HG03460 (cell line): ENCODE results near the gene TUB.

Experiments used
- ATAC-seq: cut with Tn5 transposase; IDR thresholded peaks from one replicate; pipeline ENCODE4 v1.9.1; 2021; ENCODE audit not compliant: unreplicated experiment

TUB gene

DNA sequence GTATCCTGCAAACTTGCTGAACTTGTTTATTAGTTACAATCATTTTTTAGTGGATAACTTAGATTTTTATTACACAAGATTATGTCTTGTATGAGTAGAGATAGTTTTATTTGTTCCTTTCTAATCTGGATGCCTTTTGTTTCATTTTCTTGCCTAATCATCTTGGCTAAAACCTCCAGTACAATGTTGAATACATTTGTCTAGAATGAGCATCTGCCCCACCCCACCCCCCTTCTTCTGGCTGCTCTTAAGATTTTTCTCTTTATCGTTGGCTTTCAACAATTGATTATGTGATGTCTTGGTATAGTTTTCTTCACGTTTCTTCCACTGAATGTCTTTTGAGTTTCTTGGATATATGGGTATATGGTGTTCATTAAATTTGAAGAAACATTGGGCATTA is 37.3 kb upstream of the TUB start:
- no peak for ATAC-seq

DNA sequence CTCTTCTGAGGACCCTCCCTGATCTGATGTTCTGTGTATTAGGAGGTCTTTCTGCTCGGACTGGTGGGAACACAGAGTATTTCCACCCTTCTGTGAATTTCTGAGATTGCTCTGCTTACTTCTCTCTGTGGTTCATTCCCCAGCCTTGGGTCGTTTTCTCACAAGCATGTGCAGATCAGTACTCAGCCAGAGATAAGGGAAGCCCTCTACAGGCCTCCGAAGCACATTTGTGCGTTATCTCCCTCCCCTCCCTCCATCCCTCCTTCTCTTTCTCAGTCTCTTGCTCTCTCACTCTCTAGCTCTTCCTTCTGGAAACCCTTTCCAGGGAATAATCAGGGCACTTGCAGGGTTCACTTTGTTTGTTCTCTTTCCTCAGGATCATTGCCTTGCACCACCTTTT is 35.2 kb upstream of the TUB start:
- no peak for ATAC-seq

DNA sequence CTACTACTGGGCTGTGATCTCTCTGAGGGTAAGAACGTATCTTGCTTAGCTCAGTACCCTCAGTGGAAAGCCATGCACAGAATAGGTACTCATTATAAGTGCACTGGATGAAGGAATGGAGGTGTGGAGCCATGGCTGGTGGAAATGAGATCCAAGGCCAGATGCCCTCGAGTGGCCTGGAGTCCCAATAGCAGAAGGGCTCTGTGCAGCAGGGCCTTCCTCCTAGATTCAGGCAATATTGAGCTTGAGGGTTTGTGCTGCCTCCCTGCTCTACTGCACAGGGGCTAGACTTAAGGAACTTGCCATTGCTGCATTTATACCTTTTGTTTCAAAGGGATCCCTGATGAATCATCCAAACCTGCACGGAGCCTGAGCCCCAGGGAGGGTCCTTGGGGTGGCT is 33.6 kb upstream of the TUB start:
- ATAC-seq: no peak

DNA sequence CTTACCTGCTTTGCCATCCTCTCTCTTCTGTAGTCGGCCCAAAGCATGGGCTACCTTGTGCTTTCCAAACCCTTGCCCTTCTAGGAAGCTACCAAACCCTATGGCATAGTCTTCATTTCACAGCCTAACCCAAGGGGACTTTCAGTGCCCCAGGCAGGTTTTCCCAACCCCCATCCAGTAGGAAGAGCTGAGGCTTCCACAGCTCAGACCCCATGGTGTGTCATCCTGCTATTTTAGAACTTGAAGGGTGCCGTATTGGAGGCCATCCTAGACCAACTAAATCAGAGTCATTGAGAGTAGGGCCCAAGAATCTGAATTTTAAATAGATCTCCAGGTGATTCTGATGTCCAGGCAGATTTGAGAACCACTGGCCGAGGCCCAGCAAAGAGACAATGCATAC is 31.9 kb upstream of the TUB start:
- ATAC-seq: no peak

DNA sequence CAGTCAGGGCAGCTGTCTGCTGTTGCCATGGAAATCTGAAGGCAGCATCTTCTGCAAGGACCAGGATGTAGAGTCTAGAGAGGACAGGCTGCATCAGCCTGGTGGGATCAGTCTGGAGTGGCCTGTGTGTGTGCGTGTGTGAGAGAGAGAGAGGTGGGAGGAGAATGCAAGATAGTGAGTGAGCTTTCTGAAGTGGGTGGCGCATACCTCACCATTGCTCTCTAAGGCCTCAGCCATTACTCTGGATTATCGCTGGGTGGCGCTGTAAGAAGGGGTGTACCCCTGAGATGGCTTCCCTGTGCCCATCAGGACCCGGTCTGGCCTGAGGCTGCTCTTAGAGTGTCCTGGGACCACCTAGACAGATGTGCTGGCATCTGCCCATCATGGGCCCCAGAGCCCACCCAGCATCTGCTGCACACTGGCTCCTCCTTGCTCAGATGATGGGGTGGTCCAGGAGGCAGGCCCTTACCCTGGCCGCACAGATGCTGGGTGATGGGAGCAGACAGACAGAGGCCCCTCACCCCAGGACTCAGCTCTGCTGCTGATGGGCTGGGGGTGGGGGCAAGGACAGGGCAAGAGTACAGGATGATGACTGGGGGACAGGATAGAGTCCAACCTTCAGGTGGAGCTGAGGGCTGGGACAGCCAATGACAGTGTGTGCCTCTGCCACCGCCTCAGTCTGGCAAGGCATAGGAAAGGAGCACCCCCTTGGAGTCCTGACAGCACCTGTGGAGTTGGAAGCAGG is 25.7 kb upstream of the TUB start:
- no peak for ATAC-seq

DNA sequence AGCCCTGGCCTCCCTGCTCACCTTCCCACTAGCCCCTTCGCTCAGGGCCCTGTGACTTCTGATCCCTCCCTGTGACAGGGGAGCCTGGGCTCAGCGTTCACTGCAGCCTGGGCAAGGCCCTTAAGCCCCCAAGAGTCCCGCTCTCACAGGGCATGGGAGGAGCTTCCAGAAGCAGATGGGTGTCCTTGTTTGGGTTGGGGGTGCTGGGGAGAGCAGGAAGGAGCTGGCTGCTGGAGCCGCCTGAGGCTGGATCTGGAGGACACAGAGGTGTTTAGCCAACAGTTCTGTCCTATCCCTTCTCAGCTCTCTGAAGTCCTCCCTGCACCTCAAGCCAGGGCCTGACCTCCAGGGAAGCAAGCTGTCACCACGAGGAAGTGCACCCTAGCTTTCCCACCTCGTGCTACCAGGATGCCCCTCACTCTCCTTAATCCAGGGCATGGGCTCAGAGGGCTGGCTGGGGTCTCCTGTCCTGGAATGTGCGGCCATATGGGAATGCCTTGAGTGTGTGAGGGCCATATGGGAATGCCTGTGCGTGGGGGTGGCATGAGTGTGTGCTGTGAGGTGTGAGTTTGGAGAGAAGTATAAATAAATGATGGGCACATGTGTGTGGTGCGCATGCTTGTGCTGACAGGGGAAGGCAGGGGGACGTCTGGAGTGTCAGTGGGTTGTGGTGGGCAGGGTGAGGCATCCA is 25.0 kb upstream of the TUB start:
- ATAC-seq: no peak

DNA sequence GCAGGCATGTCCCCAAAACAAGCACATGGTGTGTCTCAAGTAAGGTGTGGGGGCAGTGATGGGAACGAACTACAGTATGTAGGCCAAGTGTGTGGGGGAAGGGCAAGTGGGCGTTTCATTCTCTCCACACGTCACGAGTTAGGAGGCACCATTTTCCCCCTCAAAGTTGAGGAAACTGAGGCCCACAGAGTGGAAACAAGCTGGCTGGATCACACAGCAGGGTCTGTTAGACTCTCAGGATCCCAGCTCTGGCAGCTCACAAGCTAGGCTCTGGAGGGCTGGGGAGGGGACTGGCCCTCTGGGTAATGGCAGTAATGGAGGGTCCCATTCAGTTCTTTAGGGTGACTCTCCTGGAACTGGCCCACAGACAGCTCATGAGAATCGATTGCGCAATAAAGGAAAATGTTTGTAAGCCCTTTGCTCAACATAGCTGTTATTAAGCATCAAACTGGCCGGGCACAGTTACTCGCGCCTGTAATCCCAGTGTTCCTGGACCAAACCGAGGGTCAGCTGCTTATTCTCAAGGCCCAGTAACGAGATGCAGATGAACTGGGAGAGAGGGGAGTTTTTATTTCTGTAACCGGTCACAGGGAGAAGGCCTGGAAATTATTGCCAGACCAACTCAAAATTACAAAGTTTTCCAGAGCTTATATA is 24.1 kb upstream of the TUB start:
- no peak for ATAC-seq

DNA sequence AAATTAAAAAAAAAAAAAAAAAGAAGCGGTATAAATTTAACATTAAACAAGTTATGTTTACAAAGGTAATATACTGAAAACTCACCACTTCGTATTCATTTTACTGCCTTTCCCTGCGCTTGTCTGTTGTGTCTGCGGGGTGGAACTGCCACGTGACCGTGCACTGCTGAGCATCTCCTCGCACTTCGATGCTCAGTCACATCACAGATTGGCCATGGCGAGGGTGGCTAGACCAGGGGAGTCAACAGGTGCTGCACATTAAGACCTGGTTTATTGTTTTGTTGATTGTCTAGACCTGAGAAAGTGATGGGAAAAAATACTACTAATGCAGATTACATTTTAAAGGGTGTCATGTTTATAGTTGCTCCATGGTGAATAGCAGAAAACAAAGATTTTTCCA is 22.8 kb upstream of the TUB start:
- no peak for ATAC-seq

DNA sequence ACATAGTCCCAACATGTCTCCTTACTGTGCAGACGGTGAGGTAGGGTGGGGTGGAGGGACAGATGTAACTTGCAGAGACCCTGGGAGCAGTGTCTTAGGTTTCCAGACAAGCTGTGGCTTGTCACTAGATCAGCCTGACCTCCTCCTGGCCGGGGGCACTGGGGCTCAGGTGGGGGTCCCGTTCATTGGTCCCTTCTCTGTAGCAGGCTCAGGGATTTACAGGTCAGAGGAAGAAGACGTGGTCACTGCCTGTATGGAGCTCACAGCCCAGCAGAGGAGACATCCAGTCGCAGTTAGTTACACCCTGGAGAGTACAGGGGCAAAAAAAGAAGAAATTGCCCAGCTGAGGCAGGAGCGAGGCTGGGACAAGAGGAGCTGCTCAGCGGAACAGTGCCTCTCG is 22.0 kb upstream of the TUB start:
- no peak for ATAC-seq

DNA sequence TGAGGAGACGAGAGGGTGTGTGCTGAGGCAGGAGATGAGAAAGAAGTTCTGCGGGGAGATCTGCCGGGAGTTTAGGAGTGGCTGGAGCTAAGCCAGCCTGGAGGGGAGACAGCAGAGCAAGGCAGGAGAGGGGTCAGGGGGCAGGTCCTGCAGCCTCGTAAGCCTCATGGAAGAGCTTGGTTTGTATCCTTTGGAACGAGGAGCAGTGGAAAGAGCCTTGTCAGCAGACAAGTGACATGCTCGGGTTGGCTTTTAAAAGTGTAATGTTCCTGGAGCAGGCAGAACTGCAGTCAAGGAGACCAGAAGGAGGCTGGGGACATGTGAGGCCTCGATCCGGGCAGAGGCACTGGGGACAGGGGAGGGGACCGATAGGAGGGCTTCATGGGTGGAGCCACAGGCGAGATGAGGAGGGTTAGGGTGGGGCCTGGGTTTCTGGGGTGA is 21.4 kb upstream of the TUB start:
- ATAC-seq: no peak

DNA sequence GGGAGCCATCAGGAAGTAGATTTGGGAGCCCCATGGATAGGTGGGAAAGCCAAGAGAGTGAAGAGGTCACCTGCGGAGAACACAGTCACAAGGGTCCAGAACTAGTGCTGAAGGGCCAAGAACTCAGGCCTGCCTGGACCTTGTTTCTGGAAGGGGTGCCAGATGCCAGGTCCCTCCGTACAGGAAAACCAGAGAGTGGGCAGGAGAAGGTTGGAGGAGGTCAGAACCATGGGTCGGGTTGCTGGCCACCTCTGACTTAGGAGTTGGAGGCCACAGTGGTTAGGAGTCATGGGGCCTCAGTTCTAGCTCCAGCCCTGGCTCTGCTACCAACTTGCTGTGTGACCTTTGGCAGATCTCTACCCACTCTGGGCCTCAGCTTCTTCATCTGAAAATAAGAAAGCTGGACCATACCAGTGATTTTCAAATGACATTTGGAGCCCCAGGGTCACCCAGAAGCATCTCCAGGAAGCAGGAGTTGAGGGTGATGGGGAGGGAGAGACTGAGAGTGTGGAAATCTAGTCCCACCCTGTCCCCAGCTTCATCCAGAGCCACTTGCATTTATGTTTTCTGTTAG is 20.8 kb upstream of the TUB start:
- no peak for ATAC-seq

DNA sequence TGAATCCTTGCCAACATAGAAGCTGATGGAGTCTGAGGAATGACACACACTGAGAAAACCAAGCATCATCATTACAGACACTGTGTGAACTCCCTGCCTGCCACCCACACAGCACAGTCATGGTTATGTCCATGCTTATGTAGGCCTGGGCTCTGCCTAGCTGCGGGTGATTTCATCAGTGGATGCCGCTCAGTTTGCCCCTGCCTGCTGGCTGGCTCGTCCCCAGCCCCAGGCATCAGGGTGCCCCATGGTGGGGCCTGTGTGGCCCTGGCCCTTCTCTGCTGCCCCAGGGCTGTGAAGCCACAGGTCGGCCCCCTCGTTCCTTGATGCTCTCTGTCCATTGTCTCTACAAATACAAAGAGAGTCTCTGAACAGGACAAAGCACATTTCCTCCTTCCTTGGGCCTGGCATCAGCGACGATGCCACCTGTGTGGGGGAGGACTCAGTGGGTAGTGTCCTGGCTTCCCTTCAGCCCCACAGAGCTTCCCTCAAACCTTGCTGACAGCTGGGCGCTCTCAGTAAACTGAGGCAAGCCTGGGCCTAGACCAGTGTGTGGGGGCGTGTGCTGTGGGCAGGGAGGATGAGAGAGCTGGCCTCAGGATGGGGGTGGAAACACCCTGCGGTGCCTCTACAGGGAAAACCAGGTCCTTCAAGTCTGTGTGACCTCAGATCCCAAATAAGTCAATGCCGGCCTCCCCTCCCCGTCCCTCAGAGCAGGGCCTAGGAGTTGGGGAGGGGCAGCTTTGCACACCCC is 20.0 kb upstream of the TUB start:
- no peak for ATAC-seq

DNA sequence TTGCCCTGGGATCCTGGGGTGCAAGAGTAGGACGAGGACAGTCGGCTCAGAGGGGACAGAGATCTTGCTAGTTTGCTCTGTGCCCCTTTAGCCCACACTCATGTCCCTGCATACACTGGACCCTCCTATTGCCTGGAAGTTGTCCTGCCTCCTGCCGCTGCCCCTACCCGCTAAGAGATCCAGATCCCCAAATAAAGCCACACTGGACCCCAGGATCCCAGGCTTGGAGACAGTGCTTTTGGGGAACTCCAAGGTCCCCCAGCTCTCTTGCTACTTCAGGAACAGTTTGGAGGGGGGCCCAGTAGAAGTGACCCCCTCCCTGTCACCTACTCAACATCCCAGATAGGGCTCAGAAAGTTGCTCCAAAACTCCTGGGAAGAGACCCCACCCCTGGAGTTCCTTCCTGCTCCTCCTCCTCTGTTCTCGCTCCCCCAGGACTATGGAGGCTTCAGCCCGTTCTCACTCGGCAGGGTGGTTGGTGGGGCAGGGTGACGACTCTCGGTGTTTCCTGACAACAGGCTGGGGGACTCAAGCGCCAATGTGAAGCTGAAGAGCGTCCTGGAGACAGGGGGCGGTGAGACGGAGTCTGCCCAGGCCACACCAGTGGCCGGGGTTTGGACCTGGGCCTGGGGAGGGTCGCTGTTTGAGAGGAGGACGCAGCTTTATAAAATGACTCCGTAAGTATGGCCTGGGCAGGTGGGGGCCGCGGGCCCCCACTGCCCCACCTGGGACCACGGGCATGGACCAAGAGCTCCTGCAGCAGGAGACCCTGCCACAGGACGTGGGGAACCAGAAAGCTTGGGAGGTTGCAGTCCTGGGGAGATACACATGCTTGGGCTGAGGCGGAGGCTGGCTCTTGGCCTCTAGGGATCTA is 19.2 kb upstream of the TUB start:
- ATAC-seq: no peak

DNA sequence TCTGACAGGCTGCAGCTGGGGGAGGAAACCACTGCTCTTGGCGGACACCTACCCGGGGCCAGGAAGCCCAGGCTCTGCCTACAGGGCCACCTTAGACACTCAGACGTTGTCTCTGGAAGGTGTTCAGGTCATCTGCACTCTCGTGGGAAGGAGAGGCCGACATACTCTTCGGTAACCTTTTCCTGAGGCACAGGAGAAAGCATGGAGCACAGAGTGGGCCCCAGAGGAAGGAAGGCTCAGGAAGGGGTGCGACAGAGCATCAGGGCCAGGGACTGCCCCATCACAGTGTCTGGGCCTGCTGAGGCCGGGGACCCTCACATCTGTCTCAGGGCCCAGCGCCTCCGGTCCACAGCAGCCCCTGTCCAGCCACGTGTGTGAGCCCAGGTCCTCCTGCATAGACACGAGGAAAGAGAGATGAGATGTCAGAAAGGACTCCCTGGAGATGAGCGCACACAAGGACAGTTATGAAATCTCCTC is 18.2 kb upstream of the TUB start:
- ATAC-seq: no peak

DNA sequence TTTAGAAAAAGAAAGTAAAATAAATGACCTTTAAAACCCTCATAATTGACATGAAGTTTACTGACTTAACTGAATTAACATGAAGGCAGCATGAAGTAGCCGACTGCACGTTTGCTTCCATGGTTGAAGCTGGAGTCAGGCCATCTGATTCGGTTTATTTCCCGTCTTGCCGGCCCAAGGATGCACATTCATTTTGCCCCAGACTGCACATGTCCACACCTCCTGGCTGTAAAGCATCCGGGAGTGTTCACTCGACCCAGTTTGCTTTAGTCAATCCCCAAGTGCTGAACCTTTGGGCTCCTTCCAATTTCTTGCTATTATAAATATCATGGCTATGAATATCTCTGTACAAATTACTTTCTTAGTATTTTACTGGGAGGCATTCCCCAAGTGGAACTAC is 17.7 kb upstream of the TUB start:
- ATAC-seq: no peak

DNA sequence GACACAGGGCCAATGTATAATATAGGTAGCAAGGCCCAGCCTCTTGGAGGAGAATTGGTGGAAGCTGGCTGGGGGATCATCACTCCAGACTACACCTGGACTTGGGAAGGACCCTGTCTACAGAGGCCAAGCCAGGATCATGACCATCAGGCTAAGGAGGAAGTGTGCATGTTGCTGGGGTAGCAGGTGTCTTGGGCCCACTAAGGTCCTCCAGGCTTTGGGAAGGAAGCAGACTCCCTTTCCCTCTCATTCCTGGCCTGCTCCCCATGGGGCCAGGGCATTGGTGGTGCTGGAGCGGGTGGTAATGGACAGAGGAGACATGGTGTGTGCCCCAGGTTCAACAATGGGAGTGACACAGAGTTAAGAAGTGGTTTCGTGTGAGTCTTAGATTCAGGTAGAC is 16.0 kb upstream of the TUB start:
- ATAC-seq: no peak

DNA sequence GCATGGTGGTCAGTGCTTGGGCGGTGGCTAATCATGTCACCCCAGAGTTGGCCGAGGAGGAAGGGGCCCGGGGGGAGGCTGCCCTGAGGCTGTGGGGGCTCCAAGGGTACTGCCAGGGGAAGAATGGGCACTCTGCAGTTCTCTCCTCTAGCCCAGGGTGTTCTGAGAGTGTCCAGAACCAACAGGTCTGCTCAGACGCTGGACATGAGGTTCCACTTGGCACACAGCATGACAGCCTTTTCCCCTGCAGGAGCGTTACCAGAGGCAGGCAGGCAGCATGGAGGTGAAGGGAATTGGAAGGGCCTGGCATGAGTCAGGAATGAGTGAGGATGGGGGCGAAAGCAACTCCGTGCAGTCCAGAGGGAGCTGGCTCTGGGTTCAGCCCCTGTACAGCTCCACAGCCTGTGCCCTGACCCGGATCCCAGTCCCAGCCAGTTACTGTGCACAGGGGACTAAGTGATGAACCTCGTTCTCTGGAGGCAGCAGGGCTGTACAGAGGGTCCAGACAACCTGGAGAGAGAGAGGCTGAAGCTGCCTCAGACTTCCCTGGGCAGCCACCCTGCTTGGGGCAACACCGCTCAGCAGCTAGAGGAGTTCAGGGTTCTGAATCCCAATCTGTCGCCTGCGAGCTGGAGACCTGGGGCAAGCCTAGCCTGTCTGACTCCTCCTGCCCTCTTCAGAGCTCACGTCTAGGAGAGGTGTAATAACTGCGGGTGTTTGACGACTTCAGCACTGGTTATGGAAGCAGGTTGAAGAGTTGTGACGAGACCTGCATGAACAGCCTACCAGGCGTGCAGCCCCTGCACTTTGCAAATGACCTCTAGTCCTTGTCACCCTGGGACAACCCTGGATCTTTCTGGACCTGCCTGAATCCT is 14.7 kb upstream of the TUB start:
- ATAC-seq: no peak

DNA sequence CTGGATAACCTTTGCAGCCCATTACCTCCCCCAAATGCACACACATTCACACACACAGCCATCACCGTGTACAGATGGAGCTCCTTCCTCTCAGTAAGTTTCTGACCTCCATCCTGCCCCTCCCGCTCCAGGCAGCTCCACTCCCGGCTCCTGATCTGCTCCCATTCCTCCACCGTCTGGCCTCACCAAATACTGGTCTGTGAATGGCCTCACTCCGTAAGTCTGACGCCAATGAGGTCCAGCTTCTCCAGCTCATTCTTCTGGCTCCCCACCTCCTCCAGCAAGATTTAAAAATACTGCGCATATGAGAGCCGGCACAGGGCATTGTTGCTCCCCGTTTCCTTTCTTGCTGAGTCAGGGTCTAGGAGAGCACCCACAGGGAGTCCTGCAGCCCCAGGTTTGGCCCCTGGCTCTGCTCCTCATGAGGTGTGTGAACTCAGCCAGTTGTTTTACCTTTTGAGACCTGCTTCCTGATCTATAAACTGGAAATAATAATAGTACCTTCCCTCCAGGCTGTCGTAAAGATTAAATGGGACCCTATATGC is 14.0 kb upstream of the TUB start:
- ATAC-seq: no peak

DNA sequence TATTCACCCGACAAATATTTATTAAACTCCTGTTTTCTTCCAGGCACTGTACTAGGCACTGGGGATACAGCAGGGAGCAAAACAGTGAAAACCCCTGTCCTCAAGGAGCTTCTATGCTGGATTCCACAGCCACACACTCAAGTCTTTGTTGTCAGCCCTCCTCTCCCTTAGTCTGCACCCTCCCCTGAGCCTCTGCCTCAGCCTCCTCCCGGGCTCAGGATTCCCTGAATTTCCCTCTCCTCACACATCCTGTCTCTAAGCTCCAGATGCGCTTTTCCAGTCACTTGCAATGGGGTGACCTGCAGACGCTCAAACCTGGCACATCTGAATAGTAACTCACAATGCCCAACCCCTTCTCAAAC is 13.5 kb upstream of the TUB start:
- ATAC-seq: no peak
